HTR-8/SVneo (cell line): ENCODE data around the gene FAR1.

Experiments used
- DNase-seq: peaks from one replicate; pipeline ENCODE4 v3.0.0; 2011; ENCODE audit warnings: low spot score, mixed read lengths; ENCODE audit not compliant: insufficient read length
- FAIRE-seq: peaks from 2 replicates; lab custom pipeline; 2011; peaks lifted over from hg19 to GRCh38; lab: Jason Lieb, UNC

Gene FAR1

GRCh38 chr11:13669544-13670488 lies 1.3 kb downstream of the FAR1 start:
- no peak for FAIRE-seq
- no peak for DNase-seq

GRCh38 chr11:13672576-13673210 lies 4.2 kb downstream of the FAR1 start:
- FAIRE-seq (no peak), DNase-seq (no peak)

GRCh38 chr11:13674799-13675509 lies 6.5 kb downstream of the FAR1 start:
- DNase-seq: no peak
- FAIRE-seq: no peak

- FAIRE-seq (no peak), DNase-seq (no peak)
These were observed 8.1 kb downstream of the FAR1 start for GRCh38 chr11:13676576-13676975.

- no peak for DNase-seq
These were observed 11.3 kb downstream of the FAR1 start for GRCh38 chr11:13679768-13680167.

GRCh38 chr11:13680501-13681264 lies 12.2 kb downstream of the FAR1 start:
- DNase-seq (no peak), FAIRE-seq (no peak)

More at GRCh38 chr11:13679768-13680167, 11.3 kb downstream of the FAR1 start:
- no peak for FAIRE-seq

- no peak for FAIRE-seq
- no peak for DNase-seq
These were observed 13.0 kb downstream of the FAR1 start for GRCh38 chr11:13681446-13681845.

- no peak for DNase-seq
- FAIRE-seq: no peak
These were observed 13.7 kb downstream of the FAR1 start for GRCh38 chr11:13682212-13682611.

- DNase-seq (no peak), FAIRE-seq (no peak)
These were observed 17.1 kb downstream of the FAR1 start for GRCh38 chr11:13685461-13686108.

GRCh38 chr11:13686776-13687175 lies 18.3 kb downstream of the FAR1 start:
- FAIRE-seq (no peak), DNase-seq (no peak)

GRCh38 chr11:13687271-13687670 lies 18.8 kb downstream of the FAR1 start:
- DNase-seq: no peak
- FAIRE-seq: no peak

GRCh38 chr11:13691286-13691899 lies 22.9 kb downstream of the FAR1 start:
- FAIRE-seq (no peak), DNase-seq (no peak)

- no peak for FAIRE-seq
- DNase-seq: no peak
These were observed 23.7 kb downstream of the FAR1 start for GRCh38 chr11:13692172-13692571.

GRCh38 chr11:13694115-13694514 lies 25.6 kb downstream of the FAR1 start:
- FAIRE-seq (no peak), DNase-seq (no peak)

- FAIRE-seq: no peak
- no peak for DNase-seq
These were observed 27.4 kb downstream of the FAR1 start for GRCh38 chr11:13695886-13696285.

- DNase-seq (no peak), FAIRE-seq (no peak)
These were observed 29.2 kb downstream of the FAR1 start for GRCh38 chr11:13697710-13698109.

- DNase-seq: no peak
- no peak for FAIRE-seq
These were observed 29.7 kb downstream of the FAR1 start for GRCh38 chr11:13698132-13698531.

GRCh38 chr11:13699041-13699440 lies 30.6 kb downstream of the FAR1 start:
- DNase-seq (no peak), FAIRE-seq (no peak)

- FAIRE-seq (no peak), DNase-seq (no peak)
These were observed 31.4 kb downstream of the FAR1 start for GRCh38 chr11:13699870-13700269.
